ENCODE results near the gene IRS1.

The IRS1 gene

GRCh38 chr2:226780431-226780830, 19.2 kb downstream of the IRS1 start:
- no peak for TF ChIP-seq CTCF (IDR thresholded peaks at IDR 0.05; ENCODE audit: borderline replicate concordance, extremely low read depth, low read length, poor library complexity, severe bottlenecking)
- no peak for TF ChIP-seq EZH2 (IDR thresholded peaks at IDR 0.05; ENCODE audit: borderline replicate concordance, low read depth, low read length, severe bottlenecking)
- no peaks in the 10 kb centered on the region for H4K20me1 ChIP-seq (ENCODE audit: insufficient read depth, low read length)
- no peak overlapping the region for H3K4me2 ChIP-seq (ENCODE audit: insufficient read depth, low read length)
- no peaks in the 10 kb centered on the region for H3K27me3 ChIP-seq (ENCODE audit: insufficient read depth, low read length, poor library complexity)
- H3K9ac ChIP-seq (ENCODE audit: low read depth, low read length) = no peak overlapping the region
- H3K4me3 ChIP-seq (ENCODE audit: low read depth in 1 of 2, low read length in 2 of 2) = no peak overlapping the region
- H2AFZ ChIP-seq (ENCODE audit: low read depth, low read length) = no peak overlapping the region
- H3K27ac ChIP-seq (ENCODE audit: low read length) = no peak overlapping the region
- ATAC-seq (ENCODE audit: insufficient read depth, low read depth) = no peak
- no peaks in the 10 kb centered on the region for H3K79me2 ChIP-seq (ENCODE audit: insufficient read depth, low read length)
- H3K36me3 ChIP-seq (ENCODE audit: insufficient read depth, low read length) = no peaks in the 10 kb centered on the region
- no peaks in the 10 kb centered on the region for H3K9me3 ChIP-seq (ENCODE audit: insufficient read depth, low read length, severe bottlenecking)
- DNase-seq = no peak
- no peaks in the 10 kb centered on the region for H3K4me1 ChIP-seq (ENCODE audit: insufficient read depth, low read length)

- H3K27ac ChIP-seq (ENCODE audit: low read length) = no peak overlapping the region
- H3K4me3 ChIP-seq (ENCODE audit: low read depth in 1 of 2, low read length in 2 of 2) = no peak overlapping the region
- no peaks in the 10 kb centered on the region for H3K36me3 ChIP-seq (ENCODE audit: insufficient read depth, low read length)
- no peak overlapping the region for H3K9ac ChIP-seq (ENCODE audit: low read depth, low read length)
- no peak for ATAC-seq (ENCODE audit: insufficient read depth, low read depth)
- DNase-seq = no peak
- no peaks in the 10 kb centered on the region for H3K9me3 ChIP-seq (ENCODE audit: insufficient read depth, low read length, severe bottlenecking)
- no peak for TF ChIP-seq CTCF (IDR thresholded peaks at IDR 0.05; ENCODE audit: borderline replicate concordance, extremely low read depth, low read length, poor library complexity, severe bottlenecking)
- TF ChIP-seq EZH2 (IDR thresholded peaks at IDR 0.05; ENCODE audit: borderline replicate concordance, low read depth, low read length, severe bottlenecking) = no peak
- H3K4me2 ChIP-seq (ENCODE audit: insufficient read depth, low read length) = no peak overlapping the region
- H4K20me1 ChIP-seq (ENCODE audit: insufficient read depth, low read length) = no peaks in the 10 kb centered on the region
- peaks cover 13% of the 10 kb centered on the region for H3K4me1 ChIP-seq (ENCODE audit: insufficient read depth, low read length)
- no peak overlapping the region for H2AFZ ChIP-seq (ENCODE audit: low read depth, low read length)
- H3K79me2 ChIP-seq (ENCODE audit: insufficient read depth, low read length) = no peaks in the 10 kb centered on the region
- no peaks in the 10 kb centered on the region for H3K27me3 ChIP-seq (ENCODE audit: insufficient read depth, low read length, poor library complexity)
Observed at GRCh38 chr2:226777611-226778010, 22.0 kb downstream of the IRS1 start.

DNA sequence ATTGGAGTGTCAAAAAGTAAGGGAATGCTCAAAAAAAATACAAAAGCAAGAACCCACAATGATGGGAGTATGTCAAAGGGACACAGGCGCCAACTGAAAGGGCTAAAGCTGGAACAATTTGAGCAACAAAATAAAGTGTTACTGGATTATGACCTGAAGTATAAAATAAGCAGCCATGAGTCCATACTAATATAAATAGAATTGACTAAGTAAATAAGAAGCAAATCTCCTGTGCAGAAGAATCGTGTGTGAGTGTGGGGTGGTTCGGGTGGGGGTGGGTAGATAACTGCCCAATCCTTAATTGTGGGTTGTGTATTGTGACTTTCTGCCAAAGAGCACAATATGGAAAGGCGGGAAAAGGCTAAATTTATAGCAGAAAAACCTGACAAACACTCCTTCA, 23.5 kb downstream of the IRS1 start:
- Histone ChIP-seq H2AFZ (ENCODE audit: low read depth, low read length) (no peak overlapping the region), H3K4me1 (ENCODE audit: insufficient read depth, low read length) (peaks cover 20% of the 10 kb centered on the region), H3K9me3 (ENCODE audit: insufficient read depth, low read length, severe bottlenecking) (no peaks in the 10 kb centered on the region), H3K4me3 (ENCODE audit: low read depth in 1 of 2, low read length in 2 of 2) (no peak overlapping the region), H3K79me2 (ENCODE audit: insufficient read depth, low read length) (no peaks in the 10 kb centered on the region), H3K9ac (ENCODE audit: low read depth, low read length) (no peak overlapping the region), H3K36me3 (ENCODE audit: insufficient read depth, low read length) (no peaks in the 10 kb centered on the region), H3K4me2 (ENCODE audit: insufficient read depth, low read length) (no peak overlapping the region), H3K27me3 (ENCODE audit: insufficient read depth, low read length, poor library complexity) (no peaks in the 10 kb centered on the region), H4K20me1 (ENCODE audit: insufficient read depth, low read length) (no peaks in the 10 kb centered on the region), H3K27ac (ENCODE audit: low read length) (no peak overlapping the region)
- DNase-seq (no peak), ATAC-seq (ENCODE audit: insufficient read depth, low read depth) (no peak)
- TF ChIP-seq EZH2 (IDR thresholded peaks at IDR 0.05; ENCODE audit: borderline replicate concordance, low read depth, low read length, severe bottlenecking) (no peak), CTCF (IDR thresholded peaks at IDR 0.05; ENCODE audit: borderline replicate concordance, extremely low read depth, low read length, poor library complexity, severe bottlenecking) (no peak)

DNA sequence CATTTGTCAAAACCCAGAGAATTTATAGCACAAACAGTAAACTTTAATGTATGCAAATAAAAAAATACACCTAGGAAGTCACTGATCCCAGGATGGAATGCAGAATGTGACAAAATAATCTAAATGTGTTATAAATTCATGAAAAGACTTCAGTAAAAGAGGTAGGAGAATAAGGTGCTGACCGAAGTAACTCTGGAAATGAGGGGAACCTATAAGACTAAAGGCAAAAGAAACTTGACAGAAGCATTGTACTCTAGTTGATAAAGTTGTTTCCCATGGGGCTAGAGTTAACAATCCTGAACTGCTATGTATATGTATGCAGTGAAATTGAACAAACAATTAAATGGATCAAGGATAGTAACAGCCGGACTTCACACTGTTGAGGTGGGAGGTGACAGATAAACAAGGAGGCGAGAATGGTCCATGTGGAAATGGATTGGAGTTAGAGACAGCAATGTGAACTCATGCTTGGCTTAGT, 24.5 kb downstream of the IRS1 start:
- Histone ChIP-seq H2AFZ (ENCODE audit: low read depth, low read length) (no peak overlapping the region), H3K4me3 (ENCODE audit: low read depth in 1 of 2, low read length in 2 of 2) (no peak overlapping the region), H4K20me1 (ENCODE audit: insufficient read depth, low read length) (no peaks in the 10 kb centered on the region), H3K4me2 (ENCODE audit: insufficient read depth, low read length) (no peak overlapping the region), H3K4me1 (ENCODE audit: insufficient read depth, low read length) (peaks cover 20% of the 10 kb centered on the region), H3K27me3 (ENCODE audit: insufficient read depth, low read length, poor library complexity) (no peaks in the 10 kb centered on the region), H3K27ac (ENCODE audit: low read length) (no peak overlapping the region), H3K79me2 (ENCODE audit: insufficient read depth, low read length) (no peaks in the 10 kb centered on the region), H3K36me3 (ENCODE audit: insufficient read depth, low read length) (no peaks in the 10 kb centered on the region), H3K9ac (ENCODE audit: low read depth, low read length) (no peak overlapping the region), H3K9me3 (ENCODE audit: insufficient read depth, low read length, severe bottlenecking) (no peaks in the 10 kb centered on the region)
- ATAC-seq (ENCODE audit: insufficient read depth, low read depth) (no peak), DNase-seq (no peak)
- TF ChIP-seq CTCF (IDR thresholded peaks at IDR 0.05; ENCODE audit: borderline replicate concordance, extremely low read depth, low read length, poor library complexity, severe bottlenecking) (no peak), EZH2 (IDR thresholded peaks at IDR 0.05; ENCODE audit: borderline replicate concordance, low read depth, low read length, severe bottlenecking) (no peak)
